Hepatocyte (in vitro differentiated cells): Measurements from ENCODE around the gene HRH3.

Experiments
- CTCF ChIP-seq: fragments of 200-600 bp; sonication (generic); IDR thresholded peaks from 2 replicates; pipeline ENCODE4 v1.5.1; 2016; ENCODE audit warnings: antibody characterized with exemption, mild to moderate bottlenecking; ENCODE audit not compliant: poor library complexity
- EZH2 ChIP-seq: fragments of 200-600 bp; sonication (generic); IDR thresholded peaks from 2 replicates; pipeline ENCODE4 v1.6.1; 2016; ENCODE audit warnings: antibody characterized with exemption, mild to moderate bottlenecking, borderline replicate concordance

GRCh38 chr20:62241506-62241905 is 21.4 kb upstream of the HRH3 start:
- no peak for TF ChIP-seq CTCF
- no peak for TF ChIP-seq EZH2
